ENCODE results near the gene HMCN1. TPM values are rescaled to one million over a fixed set of nuclear protein-coding genes. Genes with fewer than 3 reads are reported as not detected.

HMCN1 gene
- total RNA-seq, 4 donors from 2014 or later, result 1.0 to 8.1 (median 2.5) TPM

GRCh38 chr1:186235696-186236095 lies 501.5 kb downstream of the HMCN1 start:
- intact Hi-C loops (cut with DNase I; ENCODE audit: low total_unique reads), result no loop called here
- WGBS, 2 donors, result 71 to 81% methylated on average over 4 of the region's 4 CpGs
- no peak overlapping the region for H3K4me3 ChIP-seq (ENCODE audit: low read depth, poor library complexity, severe bottlenecking)
- DNase-seq (ENCODE audit: low spot score in 2 of 2), result no peak
- TF ChIP-seq POLR2A (IDR thresholded peaks at IDR 0.05), result no peak
- TF ChIP-seq CTCF (IDR thresholded peaks at IDR 0.05), result no peak

GRCh38 chr1:186236921-186237320 lies 502.7 kb downstream of the HMCN1 start:
- DNase-seq (ENCODE audit: low spot score in 2 of 2), result no peak
- no peak overlapping the region for H3K4me3 ChIP-seq (ENCODE audit: low read depth, poor library complexity, severe bottlenecking)
- TF ChIP-seq POLR2A (IDR thresholded peaks at IDR 0.05) (no peak), CTCF (IDR thresholded peaks at IDR 0.05) (no peak)
- intact Hi-C loops (cut with DNase I; ENCODE audit: low total_unique reads), result no loop called here
- WGBS, 2 donors, result 74 to 79% methylated on average over 3 of the region's 3 CpGs

- H3K4me3 ChIP-seq (ENCODE audit: low read depth, poor library complexity, severe bottlenecking), result no peak overlapping the region
- no peak for DNase-seq (ENCODE audit: low spot score in 2 of 2)
- intact Hi-C loops (cut with DNase I; ENCODE audit: low total_unique reads), result no loop called here
- no peak for TF ChIP-seq CTCF (IDR thresholded peaks at IDR 0.05)
- TF ChIP-seq POLR2A (IDR thresholded peaks at IDR 0.05), result no peak
Measured at GRCh38 chr1:186239171-186239570, 505.0 kb downstream of the HMCN1 start.

DNA sequence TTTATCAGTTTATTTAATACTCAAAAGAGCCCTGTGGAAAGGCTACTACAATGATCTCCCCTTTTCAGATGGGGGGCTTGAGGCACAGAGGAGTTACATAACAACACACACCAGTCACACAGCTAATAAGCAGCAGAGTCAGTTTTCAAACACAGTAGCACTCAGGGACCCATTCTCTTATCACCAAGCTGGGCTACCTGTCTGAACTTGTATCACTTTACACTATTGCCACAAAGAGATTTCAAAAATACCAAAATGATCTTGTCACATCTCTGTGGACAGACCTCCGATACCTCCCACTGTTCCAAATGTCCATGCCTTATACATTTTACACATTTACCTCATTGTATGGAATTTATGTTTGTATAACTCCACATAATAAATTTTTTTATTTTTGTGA lies 506.2 kb downstream of the HMCN1 start:
- WGBS, 2 donors, result 89 to 96% methylated on average over 1 of the region's 1 CpG
- intact Hi-C loops (cut with DNase I; ENCODE audit: low total_unique reads), result no loop called here
- no peak overlapping the region for H3K4me3 ChIP-seq (ENCODE audit: low read depth, poor library complexity, severe bottlenecking)
- no peak for DNase-seq (ENCODE audit: low spot score in 2 of 2)
- TF ChIP-seq POLR2A (IDR thresholded peaks at IDR 0.05), result no peak
- no peak for TF ChIP-seq CTCF (IDR thresholded peaks at IDR 0.05)

Data from lower leg skin (tissue), 4 donors.